LNCaP clone FGC (cell line): Measurements from ENCODE around the gene RADX.

Experiments used
- DNase-seq: peaks from one replicate; pipeline ENCODE4 v3.0.0-alpha.2; 2011; ENCODE audit warnings: low read depth
- H3K4me3 ChIP-seq: 2 replicates; pipeline ENCODE4 v1.5.1; 2011; ENCODE audit warnings: mild to moderate bottlenecking, low read depth, low read length, control low read depth
- CTCF ChIP-seq: IDR thresholded peaks from 2 replicates; pipeline ENCODE4 v1.5.1; 2012; ENCODE audit warnings: mild to moderate bottlenecking; ENCODE audit not compliant: control insufficient read depth, insufficient read depth; ENCODE audit errors: extremely low read depth

RADX gene

GRCh38 chrX:106611679-106612392 lies at the start of gene RADX:
RADX (plus strand) TSS chrX:106611978; CDS start chrX:106612081, 103 bp downstream.
- peak within 1 kb of the TSS; percentile 49 for H3K4me3 ChIP-seq
- no peak for TF ChIP-seq CTCF
- peak; percentile 19 for DNase-seq

GRCh38 chrX:106564986-106565385 lies 46.8 kb upstream of the RADX start:
- no peak for TF ChIP-seq CTCF
- H3K4me3 ChIP-seq = no peak overlapping the region
- DNase-seq = no peak

- no peak for TF ChIP-seq CTCF
- no peak for DNase-seq
These were observed 45.4 kb upstream of the RADX start for GRCh38 chrX:106566362-106566761.

GRCh38 chrX:106581856-106582255 lies 29.9 kb upstream of the RADX start:
- no peak overlapping the region for H3K4me3 ChIP-seq
- no peak for DNase-seq
- TF ChIP-seq CTCF = no peak

More at GRCh38 chrX:106566362-106566761, 45.4 kb upstream of the RADX start:
- H3K4me3 ChIP-seq = no peak overlapping the region

GRCh38 chrX:106585478-106585877 lies 26.3 kb upstream of the RADX start:
- H3K4me3 ChIP-seq = no peak overlapping the region
- DNase-seq = no peak
- TF ChIP-seq CTCF = no peak

- H3K4me3 ChIP-seq = no peak overlapping the region
- DNase-seq = no peak
- TF ChIP-seq CTCF = no peak
These were observed 23.0 kb upstream of the RADX start for GRCh38 chrX:106588801-106589200.

GRCh38 chrX:106599411-106599810 lies 12.4 kb upstream of the RADX start:
- H3K4me3 ChIP-seq = no peak overlapping the region
- DNase-seq = no peak
- no peak for TF ChIP-seq CTCF
